Measurements from ENCODE around the gene RNF182. TPM values are rescaled to one million over a fixed set of nuclear protein-coding genes. Genes with fewer than 3 reads are reported as not detected.
A peak's percentile ranks its signal among the peaks of the same experiment; 100 is the strongest.

RNF182 gene
- total and polyA plus RNA-seq, 9 of the 15 experiments (the other 6 are each of a cell fraction or from before 2014, with no cell fraction given), result 12.8 to 22.8 (median 17.5) TPM

DNA sequence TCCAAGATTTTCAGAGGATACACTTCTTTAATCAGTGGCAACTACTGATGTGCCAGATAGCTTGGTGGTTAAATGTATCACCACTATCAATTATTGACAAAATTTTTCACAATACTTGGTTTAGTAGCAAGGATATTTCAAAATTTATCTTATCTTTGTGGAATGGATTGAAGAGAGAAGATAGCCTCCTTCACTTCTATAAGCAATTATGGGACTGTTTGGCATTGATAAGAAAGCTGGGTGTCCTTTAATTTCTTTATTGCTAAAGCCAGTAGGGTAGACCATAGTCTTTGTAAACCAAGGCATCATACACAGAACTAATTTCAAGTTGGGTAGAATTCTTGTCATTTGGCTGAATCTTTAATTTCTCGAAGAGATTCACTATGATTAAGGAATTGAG lies 4.9 kb upstream of the RNF182 start (continued):
- TF ChIP-seq, protein P1, sequence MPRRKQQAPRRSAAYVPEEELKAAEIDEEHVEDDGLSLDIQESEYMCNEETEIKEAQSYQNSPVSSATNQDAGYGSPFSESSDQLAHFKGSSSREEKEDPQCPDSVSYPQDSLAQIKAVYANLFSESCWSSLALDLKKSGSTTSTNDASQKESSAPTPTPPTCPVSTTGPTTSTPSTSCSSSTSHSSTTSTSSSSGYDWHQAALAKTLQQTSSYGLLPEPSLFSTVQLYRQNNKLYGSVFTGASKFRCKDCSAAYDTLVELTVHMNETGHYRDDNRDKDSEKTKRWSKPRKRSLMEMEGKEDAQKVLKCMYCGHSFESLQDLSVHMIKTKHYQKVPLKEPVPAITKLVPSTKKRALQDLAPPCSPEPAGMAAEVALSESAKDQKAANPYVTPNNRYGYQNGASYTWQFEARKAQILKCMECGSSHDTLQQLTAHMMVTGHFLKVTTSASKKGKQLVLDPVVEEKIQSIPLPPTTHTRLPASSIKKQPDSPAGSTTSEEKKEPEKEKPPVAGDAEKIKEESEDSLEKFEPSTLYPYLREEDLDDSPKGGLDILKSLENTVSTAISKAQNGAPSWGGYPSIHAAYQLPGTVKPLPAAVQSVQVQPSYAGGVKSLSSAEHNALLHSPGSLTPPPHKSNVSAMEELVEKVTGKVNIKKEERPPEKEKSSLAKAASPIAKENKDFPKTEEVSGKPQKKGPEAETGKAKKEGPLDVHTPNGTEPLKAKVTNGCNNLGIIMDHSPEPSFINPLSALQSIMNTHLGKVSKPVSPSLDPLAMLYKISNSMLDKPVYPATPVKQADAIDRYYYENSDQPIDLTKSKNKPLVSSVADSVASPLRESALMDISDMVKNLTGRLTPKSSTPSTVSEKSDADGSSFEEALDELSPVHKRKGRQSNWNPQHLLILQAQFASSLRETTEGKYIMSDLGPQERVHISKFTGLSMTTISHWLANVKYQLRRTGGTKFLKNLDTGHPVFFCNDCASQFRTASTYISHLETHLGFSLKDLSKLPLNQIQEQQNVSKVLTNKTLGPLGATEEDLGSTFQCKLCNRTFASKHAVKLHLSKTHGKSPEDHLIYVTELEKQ (CRISPR knock-in tag; IDR thresholded peaks at IDR 0.05), result no peak
- TF ChIP-seq ARID1B (IDR thresholded peaks at IDR 0.05) (peak; percentile 79), SRSF7 (optimal IDR thresholded peaks at IDR 0.05; ENCODE audit: low read depth, low read length) (no peak), ATF7 (IDR thresholded peaks at IDR 0.05) (no peak), TCF3 (CRISPR knock-in tag; IDR thresholded peaks at IDR 0.05) (peak; percentile 60; the same call in 1 of the 2 replicates), MTA2 (IDR thresholded peaks at IDR 0.05; ENCODE audit: low read depth) (peak; percentile 45; the same call in 1 of the 2 replicates), KDM2B (CRISPR knock-in tag; IDR thresholded peaks at IDR 0.05) (no peak), PML (IDR thresholded peaks at IDR 0.05; ENCODE audit: low read length) (0 out of 2 replicates have a peak, but pooled peaks have one; percentile 29), ZBTB1 (CRISPR knock-in tag; IDR thresholded peaks at IDR 0.05; ENCODE audit: borderline replicate concordance, low read depth) (no peak), SMARCA4 (IDR thresholded peaks at IDR 0.05) (peak; percentile 54), CREB1 (IDR thresholded peaks at IDR 0.05) (no peak), CREB1 (CRISPR knock-in tag; IDR thresholded peaks at IDR 0.05) (no peak), TEAD4 (IDR thresholded peaks at IDR 0.05; ENCODE audit: low read length) (peak; percentile 84), TEAD4 (CRISPR knock-in tag; IDR thresholded peaks at IDR 0.05; ENCODE audit: borderline replicate concordance) (no peak), HCFC1 (IDR thresholded peaks at IDR 0.05; ENCODE audit: low read depth, low read length) (no peak), TAL1 (IDR thresholded peaks at IDR 0.05) (peak; percentile 70), STAT5A (IDR thresholded peaks at IDR 0.05; ENCODE audit: borderline replicate concordance, low read length) (0 out of 2 replicates have a peak, but pooled peaks have one; percentile 21), EP300 (IDR thresholded peaks at IDR 0.05; ENCODE audit: low read length) (peak; percentile 63; the same call in 1 of the 2 replicates), BACH1 (tag; IDR thresholded peaks at IDR 0.05) (no peak)
